ENCODE data around the gene ARL15.

The ARL15 gene

DNA sequence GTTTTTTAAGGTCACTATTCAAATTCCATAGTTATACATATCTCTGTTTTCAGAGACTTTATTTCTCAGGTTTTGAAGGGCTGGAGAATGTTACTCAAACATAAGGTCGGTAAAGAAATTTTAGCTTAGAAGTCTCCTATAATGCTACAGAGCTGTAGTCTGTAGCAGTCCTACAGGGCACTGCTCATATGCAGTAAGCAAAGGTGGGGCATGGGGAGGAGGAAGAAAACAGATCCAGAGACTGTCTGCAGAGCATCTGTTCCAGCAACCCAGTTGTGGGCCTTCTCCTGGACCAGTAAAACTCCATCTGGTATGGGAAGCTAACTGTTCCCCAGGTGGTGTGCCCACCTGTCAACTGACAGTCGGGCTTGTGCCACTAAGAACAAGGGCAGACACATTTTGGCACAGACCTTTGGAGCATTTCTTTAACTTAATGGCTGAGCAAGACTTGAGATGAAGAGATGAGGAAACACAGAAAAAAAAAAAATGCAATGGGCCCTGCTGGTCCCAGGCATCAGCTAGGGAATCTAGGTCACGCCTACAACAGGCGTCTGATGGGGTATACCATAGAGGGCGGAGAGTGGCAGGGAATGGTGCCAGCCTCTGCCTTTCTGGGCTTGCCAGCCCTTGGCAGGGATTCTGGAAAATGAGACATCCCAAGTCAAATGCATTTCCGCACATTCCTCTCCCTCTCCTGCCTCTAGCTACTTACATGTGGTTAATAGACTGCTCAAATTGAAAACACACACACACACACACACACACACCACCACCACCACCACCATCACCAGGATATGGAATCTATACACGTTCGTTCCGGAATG, 218.9 kb downstream of the ARL15 start:
- no peak for DNase-seq (ENCODE audit: low read depth)
- H3K4me3 ChIP-seq (ENCODE audit: low read depth, low read length): no peak overlapping the region
- in situ Hi-C loops (cut with HindIII; ENCODE audit: low sequenced_read_pairs): no loop called here

GRCh38 chr5:54090495-54091120, 219.8 kb downstream of the ARL15 start:
- TF ChIP-seq, protein P1, sequence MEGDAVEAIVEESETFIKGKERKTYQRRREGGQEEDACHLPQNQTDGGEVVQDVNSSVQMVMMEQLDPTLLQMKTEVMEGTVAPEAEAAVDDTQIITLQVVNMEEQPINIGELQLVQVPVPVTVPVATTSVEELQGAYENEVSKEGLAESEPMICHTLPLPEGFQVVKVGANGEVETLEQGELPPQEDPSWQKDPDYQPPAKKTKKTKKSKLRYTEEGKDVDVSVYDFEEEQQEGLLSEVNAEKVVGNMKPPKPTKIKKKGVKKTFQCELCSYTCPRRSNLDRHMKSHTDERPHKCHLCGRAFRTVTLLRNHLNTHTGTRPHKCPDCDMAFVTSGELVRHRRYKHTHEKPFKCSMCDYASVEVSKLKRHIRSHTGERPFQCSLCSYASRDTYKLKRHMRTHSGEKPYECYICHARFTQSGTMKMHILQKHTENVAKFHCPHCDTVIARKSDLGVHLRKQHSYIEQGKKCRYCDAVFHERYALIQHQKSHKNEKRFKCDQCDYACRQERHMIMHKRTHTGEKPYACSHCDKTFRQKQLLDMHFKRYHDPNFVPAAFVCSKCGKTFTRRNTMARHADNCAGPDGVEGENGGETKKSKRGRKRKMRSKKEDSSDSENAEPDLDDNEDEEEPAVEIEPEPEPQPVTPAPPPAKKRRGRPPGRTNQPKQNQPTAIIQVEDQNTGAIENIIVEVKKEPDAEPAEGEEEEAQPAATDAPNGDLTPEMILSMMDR (IDR thresholded peaks at IDR 0.05; ENCODE audit: low read depth, low read length, missing control alignments): peak; percentile 40
- in situ Hi-C loops (cut with HindIII; ENCODE audit: low sequenced_read_pairs): no loop called here
- DNase-seq (ENCODE audit: low read depth): peak; percentile 72
- H3K4me3 ChIP-seq (ENCODE audit: low read depth, low read length): no peak overlapping the region

More for the DNA sequence above, 218.9 kb downstream of the ARL15 start:
- TF ChIP-seq, protein P1 (IDR thresholded peaks at IDR 0.05; ENCODE audit: low read depth, low read length, missing control alignments): no peak

DNA sequence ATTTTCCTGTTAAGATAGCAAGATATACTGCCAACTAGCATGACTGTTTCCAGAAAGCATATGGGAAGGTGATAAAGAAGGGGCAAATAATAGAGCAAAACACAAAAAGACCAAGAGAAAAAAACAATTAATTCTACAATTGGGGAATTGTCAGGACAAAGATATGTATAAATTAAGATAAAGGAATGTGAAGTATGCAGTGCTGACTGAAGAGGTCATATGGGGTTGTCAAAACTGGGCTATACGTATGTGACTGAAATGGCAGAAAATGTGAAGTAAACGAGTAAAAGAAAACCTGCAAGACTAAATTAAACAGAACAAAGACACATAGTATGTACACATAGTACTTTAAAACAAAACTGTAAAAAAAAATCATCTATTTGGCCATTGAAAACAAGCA, 222.3 kb downstream of the ARL15 start:
- no peak overlapping the region for H3K4me3 ChIP-seq (ENCODE audit: low read depth, low read length)
- DNase-seq (ENCODE audit: low read depth): no peak
- in situ Hi-C loops (cut with HindIII; ENCODE audit: low sequenced_read_pairs): loop anchor here (5.0 kb wide), 1 partner anchor 79 kb away; no protein-coding TSS in a partner anchor
- TF ChIP-seq, protein P1 (IDR thresholded peaks at IDR 0.05; ENCODE audit: low read depth, low read length, missing control alignments): no peak

GRCh38 chr5:54087436-54087835, 222.9 kb downstream of the ARL15 start:
- TF ChIP-seq, protein P1 (IDR thresholded peaks at IDR 0.05; ENCODE audit: low read depth, low read length, missing control alignments): no peak
- in situ Hi-C loops (cut with HindIII; ENCODE audit: low sequenced_read_pairs): loop anchor here (5.0 kb wide), 1 partner anchor 80 kb away; no protein-coding TSS in a partner anchor
- peak; percentile 85 for DNase-seq (ENCODE audit: low read depth)
- H3K4me3 ChIP-seq (ENCODE audit: low read depth, low read length): no peak overlapping the region

- DNase-seq (ENCODE audit: low read depth): no peak
- in situ Hi-C loops (cut with HindIII; ENCODE audit: low sequenced_read_pairs): loop anchor here (5.0 kb wide), 1 partner anchor 81 kb away; no protein-coding TSS in a partner anchor
- TF ChIP-seq, protein P1 (IDR thresholded peaks at IDR 0.05; ENCODE audit: low read depth, low read length, missing control alignments): no peak
- H3K4me3 ChIP-seq (ENCODE audit: low read depth, low read length): no peak overlapping the region
Measured at GRCh38 chr5:54086191-54086590, 224.2 kb downstream of the ARL15 start.

- TF ChIP-seq, protein P1 (IDR thresholded peaks at IDR 0.05; ENCODE audit: low read depth, low read length, missing control alignments): no peak
- DNase-seq (ENCODE audit: low read depth): no peak
- in situ Hi-C loops (cut with HindIII; ENCODE audit: low sequenced_read_pairs): loop anchor here (5.0 kb wide), 1 partner anchor 83 kb away; no protein-coding TSS in a partner anchor
- H3K4me3 ChIP-seq (ENCODE audit: low read depth, low read length): no peak overlapping the region
Measured at GRCh38 chr5:54084696-54085095, 225.7 kb downstream of the ARL15 start.

All from astrocyte of the cerebellum (primary cell).